Measurements from ENCODE around the gene TMEM242.
"Not testable (repeated sequence)": the region's sequence is repeated elsewhere in the genome, so short reads cannot be mapped to it uniquely, and the experiment has no call there.

Gene TMEM242

GRCh38 chr6:157322792-157323254 is 496 bp downstream of the TMEM242 start:
- DNase-seq, result no peak

DNA sequence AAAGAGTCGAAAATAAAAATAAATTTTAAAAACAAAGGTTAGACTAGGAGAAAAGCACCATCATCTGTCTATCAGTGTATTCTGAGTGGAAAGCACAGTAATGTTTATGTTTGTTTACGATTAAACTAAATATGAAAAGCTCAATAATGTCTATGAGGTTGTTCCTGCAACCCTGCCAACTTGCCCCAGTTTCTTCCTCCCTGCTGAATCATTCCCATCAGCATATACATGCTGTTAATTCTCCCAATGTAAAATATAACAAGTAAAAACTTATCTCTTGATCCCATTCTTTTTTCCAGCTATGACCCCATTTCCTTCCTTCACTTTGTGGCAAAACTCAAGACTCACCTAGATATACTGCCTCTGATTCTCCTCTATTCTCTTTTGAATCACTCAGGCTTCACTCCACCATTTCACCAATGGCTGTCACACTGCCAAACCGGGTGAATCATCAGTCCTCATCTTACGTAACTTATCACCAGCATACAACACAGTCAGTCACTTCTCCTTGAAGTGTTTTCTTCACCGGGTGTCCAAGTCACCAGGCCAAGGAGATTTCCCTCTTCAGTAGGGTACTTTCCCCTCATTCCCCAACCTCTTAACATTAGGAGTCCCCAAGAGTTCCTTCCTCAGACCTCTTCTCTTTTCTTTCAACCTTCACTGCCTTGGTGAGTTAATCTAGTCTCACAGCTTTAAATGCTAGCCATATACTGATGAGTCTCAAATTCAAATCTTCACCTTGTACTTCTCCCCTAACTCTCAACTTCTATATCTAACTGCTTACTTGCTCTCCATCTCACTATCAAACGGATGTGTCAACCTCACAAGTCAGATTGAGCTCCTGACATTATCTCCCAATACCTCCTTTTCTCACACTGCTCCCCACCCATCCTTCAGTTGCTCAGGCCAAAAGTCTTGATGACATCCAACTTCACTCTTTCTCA is 6.2 kb downstream of the TMEM242 start:
- no peak for DNase-seq

GRCh38 chr6:157314705-157315321 is 8.5 kb downstream of the TMEM242 start:
- no peak for DNase-seq

DNA sequence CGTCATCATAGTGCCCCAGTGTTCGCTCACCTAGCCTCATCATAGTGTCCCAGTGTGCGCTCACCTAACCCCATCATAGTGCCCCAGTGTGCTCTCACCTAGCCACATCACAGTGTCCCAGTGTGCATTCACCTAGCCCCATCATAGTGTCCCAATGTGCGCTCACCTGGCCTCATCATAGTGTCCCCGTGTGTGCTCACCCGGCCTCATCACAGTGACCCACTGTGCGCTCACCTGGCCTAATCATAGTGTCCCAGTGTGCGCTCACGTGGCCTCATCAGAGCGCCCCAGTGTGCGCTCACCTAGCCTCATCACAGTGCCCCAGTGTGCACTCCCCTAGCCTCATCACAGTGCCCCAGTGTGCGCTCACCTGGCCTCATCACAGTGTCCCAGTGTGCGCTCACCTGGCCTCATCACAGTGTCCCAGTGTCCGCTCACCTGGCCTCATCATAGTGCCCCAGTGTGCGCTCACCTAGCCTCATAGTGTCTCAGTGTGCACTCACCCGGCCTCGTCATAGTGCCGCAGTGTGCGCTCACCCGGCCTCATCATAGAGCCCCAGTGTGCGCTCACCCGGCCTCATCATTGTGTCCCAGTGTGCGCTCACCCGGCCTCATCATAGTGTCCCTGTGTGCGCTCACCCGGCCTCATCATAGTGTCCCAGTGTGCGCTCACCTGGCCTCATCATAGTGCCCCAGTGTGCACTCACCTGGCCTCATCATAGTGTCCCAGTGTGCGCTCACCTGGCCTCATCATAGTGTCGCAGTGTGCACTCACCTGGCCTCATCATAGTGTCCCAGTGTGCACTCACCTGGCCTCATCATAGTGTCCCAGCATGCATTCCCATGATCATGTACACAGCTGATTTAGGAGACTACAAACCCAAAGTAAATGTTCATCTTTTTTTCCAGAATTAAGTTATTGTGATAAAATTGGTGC is 9.5 kb downstream of the TMEM242 start:
- no peak for DNase-seq

- DNase-seq, result no peak
Measured at GRCh38 chr6:157312757-157313156, 10.6 kb downstream of the TMEM242 start.

DNA sequence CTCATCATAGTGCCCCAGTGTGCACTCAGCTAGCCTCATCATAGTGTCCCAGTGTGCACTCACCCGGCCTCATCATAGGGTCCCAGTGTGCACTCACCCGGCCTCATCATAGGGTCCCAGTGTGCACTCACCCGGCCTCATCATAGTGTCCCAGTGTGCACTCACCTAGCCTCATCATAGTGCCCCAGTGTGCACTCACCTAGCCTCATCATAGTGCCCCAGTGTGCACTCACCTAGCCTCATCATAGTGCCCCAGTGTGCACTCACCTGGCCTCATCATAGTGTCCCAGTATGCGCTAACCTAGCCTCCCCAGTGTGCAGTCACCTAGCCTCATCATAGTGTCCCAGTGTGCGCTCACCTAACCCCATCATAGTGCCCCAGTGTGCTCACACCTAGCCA is 12.6 kb downstream of the TMEM242 start:
- DNase-seq, result not testable (repeated sequence)

DNA sequence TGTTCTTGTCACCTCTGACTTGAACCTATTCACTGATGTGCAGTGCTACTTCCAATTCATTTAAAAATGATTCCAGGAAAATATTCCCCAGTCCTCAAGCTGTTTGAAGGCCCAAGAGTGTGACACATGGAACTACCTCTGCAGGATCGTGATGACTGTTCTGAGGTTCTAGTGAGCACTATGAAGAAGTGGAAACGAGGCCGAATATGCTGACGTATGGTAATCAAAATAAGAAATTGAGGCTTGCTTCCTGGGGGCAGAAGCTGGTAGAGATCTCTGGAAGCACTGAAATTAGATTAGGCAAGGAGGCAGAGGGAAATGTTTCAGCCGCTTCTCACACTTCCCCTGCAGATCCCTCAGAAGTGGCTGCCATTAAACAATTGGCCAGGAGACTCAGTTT is 15.7 kb downstream of the TMEM242 start:
- DNase-seq, result no peak

DNA sequence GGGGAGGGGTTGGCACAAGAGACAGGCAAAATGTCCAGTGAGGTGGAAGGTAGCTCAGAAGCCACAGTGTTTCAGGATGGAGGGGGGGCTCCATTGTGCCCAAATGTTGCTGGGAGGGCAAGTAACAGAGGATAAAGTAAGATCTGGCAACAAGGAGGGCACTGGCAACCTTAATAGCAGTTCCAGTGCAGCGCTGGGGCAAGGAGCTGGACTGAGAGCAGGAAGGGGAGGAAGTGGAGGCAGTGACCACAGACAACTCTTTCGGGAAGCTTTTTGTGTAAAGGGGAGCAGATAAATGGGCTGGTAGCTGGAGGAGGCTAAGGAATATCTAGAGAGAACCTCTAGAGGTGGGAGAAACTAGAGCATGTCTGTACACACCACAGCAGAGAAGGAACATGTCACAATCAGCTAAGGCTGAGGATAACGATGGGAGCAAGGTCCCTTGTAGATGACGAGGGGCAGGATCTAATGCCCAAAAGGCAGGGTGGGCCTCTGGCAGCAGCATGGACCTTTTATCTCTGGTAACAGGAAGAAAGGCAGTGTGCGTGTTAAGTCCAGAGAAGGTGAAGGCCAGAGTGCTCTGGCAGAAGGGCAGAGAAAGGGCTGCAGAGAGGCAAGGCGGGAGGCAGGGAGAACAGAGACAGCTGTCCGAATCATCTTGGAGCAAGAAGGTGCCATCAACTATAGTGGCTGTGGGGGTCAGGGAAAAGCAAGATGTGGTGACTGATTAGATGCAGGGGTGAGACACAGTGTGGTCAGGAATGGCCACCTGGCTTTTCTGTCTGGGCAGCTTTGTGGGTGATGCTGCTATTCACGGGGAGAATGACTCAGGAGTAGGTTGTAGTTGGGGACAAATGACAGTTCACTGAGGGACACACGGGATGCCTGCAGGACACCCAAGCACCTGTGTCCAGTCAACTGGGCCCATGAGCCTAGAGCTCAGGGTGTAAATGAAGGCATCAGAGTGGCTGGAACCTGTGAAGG is 17.4 kb downstream of the TMEM242 start:
- no peak for DNase-seq

GRCh38 chr6:157304899-157305663 is 18.2 kb downstream of the TMEM242 start:
- no peak for DNase-seq

- no peak for DNase-seq
Measured at GRCh38 chr6:157302736-157303135, 20.6 kb downstream of the TMEM242 start.

DNA sequence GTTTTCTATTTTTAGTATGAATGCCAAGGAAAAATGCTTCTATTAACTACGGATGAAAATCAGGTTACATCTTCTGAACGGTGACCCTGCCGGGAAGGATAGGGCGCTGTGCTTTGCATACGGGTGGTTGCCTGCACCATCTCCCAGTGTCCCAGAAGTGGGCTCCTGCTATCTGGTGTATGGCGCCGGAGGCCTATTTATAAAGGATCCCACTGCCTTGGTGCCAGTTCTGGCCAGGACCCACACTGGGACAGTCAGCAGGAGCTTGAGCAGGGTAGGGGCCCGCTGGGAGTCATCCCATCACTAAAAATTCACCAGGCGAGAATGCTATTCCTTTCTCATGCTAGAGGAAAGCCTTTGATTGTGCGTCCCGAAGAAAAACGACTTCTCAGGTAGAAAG is 22.9 kb downstream of the TMEM242 start:
- DNase-seq, result no peak

- DNase-seq, result no peak
Measured at GRCh38 chr6:157300006-157300405, 23.3 kb downstream of the TMEM242 start.

GRCh38 chr6:157298216-157298724 is 25.0 kb downstream of the TMEM242 start:
- DNase-seq, result no peak

DNA sequence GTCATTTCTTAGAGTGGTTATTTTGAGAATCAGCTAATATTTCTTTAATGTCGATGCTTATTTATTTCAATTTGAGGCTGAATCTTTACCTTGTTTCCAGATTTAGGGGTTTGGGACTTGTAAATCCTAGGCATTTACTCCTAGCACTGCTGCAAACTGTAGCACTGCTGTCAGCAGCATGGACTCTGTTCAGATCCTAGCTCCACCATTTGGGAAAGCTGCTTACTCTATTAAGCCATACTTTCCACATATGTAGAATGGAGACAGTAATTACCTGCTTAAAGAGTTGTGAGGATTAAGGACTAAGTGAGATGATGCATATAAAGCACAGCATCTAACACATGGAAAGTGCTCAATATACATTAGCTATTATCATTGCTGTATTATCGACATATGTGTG is 28.7 kb downstream of the TMEM242 start:
- DNase-seq, result no peak

DNA sequence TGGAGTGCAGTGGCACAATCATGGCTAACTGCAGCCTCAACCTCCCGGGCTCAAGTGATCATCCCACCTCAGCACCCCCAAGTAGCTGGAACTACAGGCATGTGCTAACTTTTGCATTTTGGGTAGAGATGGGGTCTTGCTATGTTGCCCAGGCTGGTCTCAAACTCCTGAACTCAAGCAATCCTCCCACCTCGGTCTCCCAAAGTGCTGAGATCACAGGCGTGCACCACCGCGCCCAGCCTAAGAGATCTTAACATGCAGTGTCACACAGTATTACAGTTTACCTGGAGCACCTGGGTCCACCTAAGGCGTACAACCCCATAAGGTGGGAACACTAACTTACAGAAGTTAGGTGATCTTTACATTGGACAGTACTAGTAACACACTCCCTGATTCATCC is 29.5 kb downstream of the TMEM242 start:
- DNase-seq, result no peak

- DNase-seq, result no peak
Measured at GRCh38 chr6:157292202-157292601, 31.1 kb downstream of the TMEM242 start.

GRCh38 chr6:157291356-157291755 is 32.0 kb downstream of the TMEM242 start:
- no peak for DNase-seq

- DNase-seq, result no peak
Measured at GRCh38 chr6:157290797-157291196, 32.5 kb downstream of the TMEM242 start.

DNA sequence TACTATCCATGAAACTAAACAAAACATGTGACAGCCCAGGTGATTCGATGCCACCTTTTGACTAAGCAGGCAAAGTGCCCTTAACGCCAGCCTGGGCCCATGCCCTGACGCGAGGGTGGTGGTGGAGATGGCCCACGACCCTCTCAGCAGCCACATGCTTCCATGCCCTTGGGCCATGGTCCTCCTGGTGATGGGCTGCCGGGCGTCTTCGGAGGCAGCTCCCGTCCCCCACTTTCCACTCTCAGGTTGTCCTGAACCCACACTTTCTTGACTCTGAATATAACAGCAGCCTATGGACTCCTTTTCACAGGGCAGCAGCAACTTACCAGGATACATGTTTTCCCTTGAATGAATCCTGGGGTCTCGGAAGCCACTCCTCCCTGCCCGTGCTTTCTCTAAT is 33.6 kb downstream of the TMEM242 start:
- DNase-seq, result no peak

DNA sequence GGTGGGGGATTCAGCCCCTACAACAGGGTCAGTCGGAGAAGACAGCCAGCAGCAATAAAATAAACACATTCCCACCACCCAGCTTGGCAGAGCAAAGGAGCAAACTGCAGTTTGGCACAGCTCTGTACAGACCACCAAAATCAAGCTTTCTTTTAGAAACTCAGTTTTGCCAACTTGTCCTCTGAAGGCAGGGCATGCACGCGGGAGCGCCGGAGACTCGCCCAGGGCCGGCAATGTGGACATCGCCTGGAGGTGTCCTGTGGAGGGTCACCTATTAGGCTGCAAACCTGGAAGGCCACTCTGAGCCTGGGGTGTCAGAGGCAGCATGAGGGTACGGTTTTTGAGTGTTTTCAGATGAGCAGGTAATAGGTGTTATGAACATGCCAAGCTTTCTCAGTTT is 34.7 kb downstream of the TMEM242 start:
- DNase-seq, result no peak

DNA sequence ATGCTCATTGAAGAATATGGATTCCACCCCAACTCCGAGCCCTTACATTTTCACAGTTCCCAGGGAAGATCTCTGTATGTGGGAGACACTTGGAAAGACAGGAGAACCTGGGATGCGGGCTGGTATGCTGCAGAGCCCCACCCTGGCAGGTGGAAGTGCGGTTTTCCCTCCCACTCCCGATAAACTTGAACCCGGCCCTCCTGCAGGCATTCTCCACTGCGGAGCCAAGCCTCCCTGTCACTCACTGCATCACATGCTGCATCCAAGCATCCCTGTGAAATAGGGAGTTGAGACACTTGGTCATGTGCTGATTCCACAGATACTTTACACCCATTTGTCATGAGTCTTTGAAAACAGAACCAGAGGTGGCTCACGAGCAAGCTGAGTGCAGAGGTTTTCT is 35.4 kb downstream of the TMEM242 start:
- no peak for DNase-seq
